Cardiac fibroblast (primary cell): ENCODE measurements around the gene ZBTB42.
A peak's percentile ranks its signal among the peaks of the same experiment; 100 is the strongest.

Experiments used
- DNase-seq, 2 donors: peaks; one replicate each; pipeline versions ENCODE4 v3.0.0 to v3.0.0-alpha.2; 2010; ENCODE audit warnings: low read depth in 2 of 2
- H3K4me3 ChIP-seq, 2 donors: replicated peaks in 1 of 2; 1 replicate in 1 of 2; 2 replicates in 1 of 2; pipeline ENCODE4 v1.5.1; 2011; ENCODE audit warnings: low read depth in 2 of 2, low read length in 2 of 2, mild to moderate bottlenecking in 2 of 2, moderate library complexity in 1 of 2
- TF ChIP-seq, protein P1 (sequence below): IDR thresholded peaks from one replicate; pipeline ENCODE4 v1.5.1; 2011; ENCODE audit warnings: low read depth, mild to moderate bottlenecking, low read length, inconsistent platforms

Gene ZBTB42

DNA sequence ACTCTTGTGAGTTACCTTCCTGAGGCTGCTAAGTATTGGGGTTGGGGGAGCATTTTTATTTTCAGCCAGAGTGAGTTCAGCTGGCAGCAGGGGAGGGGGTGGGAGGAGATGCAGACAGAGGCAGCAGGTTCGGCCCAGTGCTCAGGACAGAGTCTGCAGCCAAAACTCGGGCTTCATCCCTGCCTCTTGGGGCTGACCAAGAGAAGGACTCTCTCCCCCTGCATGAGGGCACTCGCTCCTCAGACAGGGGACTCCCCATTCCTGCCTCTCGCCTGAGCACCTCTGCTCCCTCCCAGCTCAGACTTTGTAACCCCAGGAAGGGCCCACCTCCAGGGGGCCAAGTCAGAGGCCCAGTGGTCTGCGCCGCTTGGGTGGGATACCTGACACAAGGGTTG is 4.2 kb upstream of the ZBTB42 start:
- no peak overlapping the region for H3K4me3 ChIP-seq
- no peak for DNase-seq
- TF ChIP-seq, protein P1, sequence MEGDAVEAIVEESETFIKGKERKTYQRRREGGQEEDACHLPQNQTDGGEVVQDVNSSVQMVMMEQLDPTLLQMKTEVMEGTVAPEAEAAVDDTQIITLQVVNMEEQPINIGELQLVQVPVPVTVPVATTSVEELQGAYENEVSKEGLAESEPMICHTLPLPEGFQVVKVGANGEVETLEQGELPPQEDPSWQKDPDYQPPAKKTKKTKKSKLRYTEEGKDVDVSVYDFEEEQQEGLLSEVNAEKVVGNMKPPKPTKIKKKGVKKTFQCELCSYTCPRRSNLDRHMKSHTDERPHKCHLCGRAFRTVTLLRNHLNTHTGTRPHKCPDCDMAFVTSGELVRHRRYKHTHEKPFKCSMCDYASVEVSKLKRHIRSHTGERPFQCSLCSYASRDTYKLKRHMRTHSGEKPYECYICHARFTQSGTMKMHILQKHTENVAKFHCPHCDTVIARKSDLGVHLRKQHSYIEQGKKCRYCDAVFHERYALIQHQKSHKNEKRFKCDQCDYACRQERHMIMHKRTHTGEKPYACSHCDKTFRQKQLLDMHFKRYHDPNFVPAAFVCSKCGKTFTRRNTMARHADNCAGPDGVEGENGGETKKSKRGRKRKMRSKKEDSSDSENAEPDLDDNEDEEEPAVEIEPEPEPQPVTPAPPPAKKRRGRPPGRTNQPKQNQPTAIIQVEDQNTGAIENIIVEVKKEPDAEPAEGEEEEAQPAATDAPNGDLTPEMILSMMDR = no peak

- DNase-seq = no peak
- TF ChIP-seq, protein P1 = no peak
- no peak overlapping the region for H3K4me3 ChIP-seq
Measured at GRCh38 chr14:104797115-104798044, 3.5 kb upstream of the ZBTB42 start.

DNA sequence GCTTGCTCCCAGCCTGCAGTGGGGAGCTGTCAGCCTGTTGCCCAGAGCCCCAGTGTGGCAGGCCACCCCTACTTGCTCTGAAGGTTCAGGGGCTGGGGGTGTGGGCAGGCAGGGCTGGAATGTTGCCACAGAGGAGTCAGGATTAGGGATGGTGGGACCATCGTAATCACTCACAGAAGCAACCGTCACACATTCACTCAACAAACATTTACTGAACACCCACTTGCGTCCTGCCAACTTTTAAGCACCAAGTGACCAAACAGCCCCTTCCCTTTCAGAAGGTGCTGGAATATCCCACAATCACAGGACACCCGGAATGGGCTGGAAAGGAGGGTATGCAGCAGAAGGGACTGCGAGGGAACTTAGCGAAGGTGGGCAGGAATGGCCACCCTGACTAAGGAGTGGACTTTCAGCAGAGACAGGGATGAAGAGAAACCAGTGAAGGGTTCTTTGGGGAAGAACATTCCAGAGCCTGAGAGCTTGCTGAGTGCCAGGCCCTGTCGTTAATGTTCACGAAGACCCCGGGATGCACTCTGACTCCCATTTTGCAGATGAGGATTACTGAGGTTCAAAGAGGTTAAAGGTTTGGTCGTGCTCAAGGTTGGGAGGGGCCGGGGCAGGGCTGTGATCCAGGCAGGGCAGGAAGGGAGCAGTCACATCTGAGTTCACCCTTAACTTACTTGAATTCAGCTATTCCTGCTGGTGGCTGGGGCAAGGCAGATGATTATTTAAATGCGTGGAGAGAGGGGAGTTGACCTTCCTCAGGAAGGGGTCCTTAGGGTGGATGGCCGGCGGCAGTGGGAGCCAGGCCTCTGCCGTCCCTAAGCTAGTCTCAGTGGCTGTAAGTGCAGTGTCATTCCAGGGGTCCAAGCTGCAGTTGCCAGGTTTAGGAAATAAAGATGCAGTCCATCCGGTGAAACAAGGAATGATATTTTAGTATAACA is 2.3 kb upstream of the ZBTB42 start:
- TF ChIP-seq, protein P1 = no peak
- H3K4me3 ChIP-seq = no peak overlapping the region
- DNase-seq = no peak

GRCh38 chr14:104799244-104800014 is 1.5 kb upstream of the ZBTB42 start:
- TF ChIP-seq, protein P1 = no peak
- H3K4me3 ChIP-seq = peak overlapping the region; percentile 54 to 62
- peak in 1 of 2 donors; percentile 47 for DNase-seq

GRCh38 chr14:104800015-104800770 is 708 bp upstream of the ZBTB42 start:
- DNase-seq = peak; percentile 62 to 84
- H3K4me3 ChIP-seq = peak overlapping the region; percentile 54 to 62
- TF ChIP-seq, protein P1 = peak; percentile 9
